ENCODE measurements around the gene NR2F2.
"Not testable (repeated sequence)": the region's sequence is repeated elsewhere in the genome, so short reads cannot be mapped to it uniquely, and the experiment has no call there.

Gene NR2F2

GRCh38 chr15:96374499-96374898 lies 44.0 kb downstream of the NR2F2 start:
- DNase-seq = no peak

- DNase-seq = not testable (repeated sequence)
Measured at GRCh38 chr15:96379592-96379991, 49.1 kb downstream of the NR2F2 start.

GRCh38 chr15:96381463-96381862 lies 51.0 kb downstream of the NR2F2 start:
- no peak for DNase-seq

GRCh38 chr15:96385195-96385594 lies 54.7 kb downstream of the NR2F2 start:
- no peak for DNase-seq

- no peak for DNase-seq
Measured at GRCh38 chr15:96388673-96389072, 58.2 kb downstream of the NR2F2 start.
